ENCODE data around the gene SLC66A2.

SLC66A2 gene

GRCh38 chr18:79861687-79862086 lies 89.8 kb downstream of the SLC66A2 start:
- H3K4me1 ChIP-seq (ENCODE audit: control insufficient read depth in 1 of 2, insufficient read depth in 1 of 2, low read depth in 1 of 2, low read length in 1 of 2): no peaks in the 10 kb centered on the region
- H3K27ac ChIP-seq: no peak overlapping the region
- no peak overlapping the region for H3K4me3 ChIP-seq (ENCODE audit: low read depth in 1 of 2, low read length in 1 of 2)
- no peaks in the 10 kb centered on the region for H3K9me3 ChIP-seq
- TF ChIP-seq, protein P1, sequence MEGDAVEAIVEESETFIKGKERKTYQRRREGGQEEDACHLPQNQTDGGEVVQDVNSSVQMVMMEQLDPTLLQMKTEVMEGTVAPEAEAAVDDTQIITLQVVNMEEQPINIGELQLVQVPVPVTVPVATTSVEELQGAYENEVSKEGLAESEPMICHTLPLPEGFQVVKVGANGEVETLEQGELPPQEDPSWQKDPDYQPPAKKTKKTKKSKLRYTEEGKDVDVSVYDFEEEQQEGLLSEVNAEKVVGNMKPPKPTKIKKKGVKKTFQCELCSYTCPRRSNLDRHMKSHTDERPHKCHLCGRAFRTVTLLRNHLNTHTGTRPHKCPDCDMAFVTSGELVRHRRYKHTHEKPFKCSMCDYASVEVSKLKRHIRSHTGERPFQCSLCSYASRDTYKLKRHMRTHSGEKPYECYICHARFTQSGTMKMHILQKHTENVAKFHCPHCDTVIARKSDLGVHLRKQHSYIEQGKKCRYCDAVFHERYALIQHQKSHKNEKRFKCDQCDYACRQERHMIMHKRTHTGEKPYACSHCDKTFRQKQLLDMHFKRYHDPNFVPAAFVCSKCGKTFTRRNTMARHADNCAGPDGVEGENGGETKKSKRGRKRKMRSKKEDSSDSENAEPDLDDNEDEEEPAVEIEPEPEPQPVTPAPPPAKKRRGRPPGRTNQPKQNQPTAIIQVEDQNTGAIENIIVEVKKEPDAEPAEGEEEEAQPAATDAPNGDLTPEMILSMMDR (IDR thresholded peaks at IDR 0.05): no peak
- H3K36me3 ChIP-seq: no peaks in the 10 kb centered on the region
- peaks cover under 1% of the 10 kb centered on the region for H3K27me3 ChIP-seq

- peaks cover 4% of the 10 kb centered on the region for H3K27me3 ChIP-seq
- H3K4me3 ChIP-seq (ENCODE audit: low read depth in 1 of 2, low read length in 1 of 2): no peak overlapping the region
- H3K27ac ChIP-seq: no peak overlapping the region
- no peaks in the 10 kb centered on the region for H3K36me3 ChIP-seq
- no peaks in the 10 kb centered on the region for H3K9me3 ChIP-seq
- H3K4me1 ChIP-seq (ENCODE audit: control insufficient read depth in 1 of 2, insufficient read depth in 1 of 2, low read depth in 1 of 2, low read length in 1 of 2): no peaks in the 10 kb centered on the region
- TF ChIP-seq, protein P1 (IDR thresholded peaks at IDR 0.05): no peak
Measured at GRCh38 chr18:79859314-79859713, 92.1 kb downstream of the SLC66A2 start.

GRCh38 chr18:79857082-79857671 lies 94.3 kb downstream of the SLC66A2 start:
- no peak overlapping the region for H3K27ac ChIP-seq
- no peaks in the 10 kb centered on the region for H3K36me3 ChIP-seq
- no peak overlapping the region for H3K4me3 ChIP-seq (ENCODE audit: low read depth in 1 of 2, low read length in 1 of 2)
- H3K4me1 ChIP-seq (ENCODE audit: control insufficient read depth in 1 of 2, insufficient read depth in 1 of 2, low read depth in 1 of 2, low read length in 1 of 2): no peaks in the 10 kb centered on the region
- peaks cover 4% of the 10 kb centered on the region for H3K27me3 ChIP-seq
- TF ChIP-seq, protein P1 (IDR thresholded peaks at IDR 0.05): no peak
- H3K9me3 ChIP-seq: no peaks in the 10 kb centered on the region

DNA sequence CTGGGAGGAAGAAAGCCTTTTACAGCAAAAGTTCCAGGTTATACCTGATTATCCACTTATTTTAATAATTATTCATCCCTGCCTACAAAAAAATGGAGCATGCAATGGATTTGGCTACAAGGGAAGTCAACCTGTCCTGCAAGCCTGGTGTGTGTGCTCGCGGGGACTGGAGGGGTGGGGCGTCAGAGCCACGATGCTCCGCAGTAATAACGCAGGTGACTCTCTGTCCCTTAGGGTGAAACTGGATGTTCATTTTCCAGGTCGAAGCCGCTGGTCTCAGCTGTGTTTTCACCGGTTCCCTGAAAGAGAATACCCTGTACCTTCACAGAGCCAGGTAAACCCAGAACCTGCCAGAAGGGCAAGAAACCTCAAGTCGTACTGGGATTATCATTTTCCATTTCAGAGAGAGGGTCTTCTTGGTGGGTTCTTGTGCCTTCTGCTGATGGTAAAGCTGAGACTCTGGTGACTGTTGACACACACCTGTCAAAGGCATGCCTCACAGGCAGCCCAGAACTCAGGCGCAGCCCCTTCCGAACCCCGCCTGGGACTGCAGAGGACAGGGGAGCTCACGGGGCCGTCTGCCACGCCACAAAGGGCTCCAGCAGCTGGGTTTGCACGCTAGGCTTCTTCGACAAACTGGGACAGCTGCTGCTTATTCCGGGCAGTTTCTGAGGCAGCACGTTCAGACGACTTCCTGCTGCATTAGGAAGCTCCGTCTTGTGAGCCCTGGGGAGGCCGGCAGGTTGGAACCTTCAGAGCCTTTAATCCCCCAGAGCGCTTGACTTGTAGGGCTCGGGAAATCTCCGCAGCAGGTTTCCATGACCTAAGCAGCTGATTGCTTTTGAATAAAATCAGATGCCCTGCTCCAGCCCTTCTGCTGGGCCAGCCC lies 95.1 kb downstream of the SLC66A2 start:
- no peaks in the 10 kb centered on the region for H3K9me3 ChIP-seq
- TF ChIP-seq, protein P1 (IDR thresholded peaks at IDR 0.05): no peak
- peaks cover 4% of the 10 kb centered on the region for H3K27me3 ChIP-seq
- no peaks in the 10 kb centered on the region for H3K4me1 ChIP-seq (ENCODE audit: control insufficient read depth in 1 of 2, insufficient read depth in 1 of 2, low read depth in 1 of 2, low read length in 1 of 2)
- no peak overlapping the region for H3K4me3 ChIP-seq (ENCODE audit: low read depth in 1 of 2, low read length in 1 of 2)
- H3K27ac ChIP-seq: no peak overlapping the region
- H3K36me3 ChIP-seq: no peaks in the 10 kb centered on the region

- no peak overlapping the region for H3K4me3 ChIP-seq (ENCODE audit: low read depth in 1 of 2, low read length in 1 of 2)
- TF ChIP-seq, protein P1 (IDR thresholded peaks at IDR 0.05): no peak
- no peaks in the 10 kb centered on the region for H3K4me1 ChIP-seq (ENCODE audit: control insufficient read depth in 1 of 2, insufficient read depth in 1 of 2, low read depth in 1 of 2, low read length in 1 of 2)
- no peaks in the 10 kb centered on the region for H3K36me3 ChIP-seq
- H3K9me3 ChIP-seq: no peaks in the 10 kb centered on the region
- H3K27me3 ChIP-seq: peaks cover 4% of the 10 kb centered on the region
- no peak overlapping the region for H3K27ac ChIP-seq
Measured at GRCh38 chr18:79855147-79855933, 96.1 kb downstream of the SLC66A2 start.
